GM18505 (cell line): ENCODE results near the gene MRPL51.
"Not testable (repeated sequence)": the region's sequence is repeated elsewhere in the genome, so short reads cannot be mapped to it uniquely, and the experiment has no call there.

ENCODE experiments used
- ATAC-seq: cut with Tn5 transposase; IDR thresholded peaks from one replicate; pipeline ENCODE4 v1.9.1; 2021; ENCODE audit not compliant: unreplicated experiment
- POLR2A ChIP-seq: IDR thresholded peaks from 4 replicates; pipeline ENCODE4 v1.6.1; 2011; ENCODE audit warnings: borderline replicate concordance; ENCODE audit not compliant: insufficient read depth, insufficient read length; ENCODE audit errors: extremely low read depth

The MRPL51 gene

DNA sequence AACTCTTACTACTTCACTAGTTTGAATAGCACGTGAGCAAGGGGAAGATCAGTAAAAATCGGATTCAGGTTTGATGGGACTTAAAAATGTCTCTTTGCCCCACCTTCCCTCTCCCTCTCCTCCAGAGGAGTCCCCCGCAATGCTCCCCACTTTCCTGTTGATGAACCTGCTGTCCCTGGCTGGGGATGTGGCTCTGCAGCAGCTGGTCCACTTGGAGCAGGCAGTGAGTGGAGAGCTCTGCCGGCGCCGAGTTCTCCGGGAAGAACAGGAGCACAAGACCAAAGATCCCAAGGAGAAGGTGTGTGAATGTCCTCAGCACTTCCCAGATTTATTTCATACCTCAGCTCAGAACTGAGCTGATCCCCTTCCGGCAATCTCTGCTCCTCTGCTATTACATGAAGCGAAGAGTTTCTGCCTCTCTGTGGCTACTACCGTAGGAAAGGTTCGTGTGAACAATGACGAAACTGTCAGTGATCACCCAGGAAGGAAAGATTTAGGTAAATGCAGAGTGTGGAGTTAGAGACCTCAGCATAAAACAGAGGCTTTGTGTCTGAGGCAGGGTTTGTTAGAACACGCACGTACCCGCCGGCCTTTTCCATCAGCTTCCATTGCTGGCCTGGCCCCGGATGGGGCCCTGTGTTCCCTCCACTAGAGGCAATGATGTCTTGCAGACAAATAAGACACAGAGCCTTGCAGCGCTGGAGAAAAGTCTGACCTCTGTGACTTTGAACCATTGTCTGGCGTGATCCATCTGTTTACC, 33.9 kb upstream of the MRPL51 start:
- ATAC-seq: no peak
- no peak for TF ChIP-seq POLR2A

DNA sequence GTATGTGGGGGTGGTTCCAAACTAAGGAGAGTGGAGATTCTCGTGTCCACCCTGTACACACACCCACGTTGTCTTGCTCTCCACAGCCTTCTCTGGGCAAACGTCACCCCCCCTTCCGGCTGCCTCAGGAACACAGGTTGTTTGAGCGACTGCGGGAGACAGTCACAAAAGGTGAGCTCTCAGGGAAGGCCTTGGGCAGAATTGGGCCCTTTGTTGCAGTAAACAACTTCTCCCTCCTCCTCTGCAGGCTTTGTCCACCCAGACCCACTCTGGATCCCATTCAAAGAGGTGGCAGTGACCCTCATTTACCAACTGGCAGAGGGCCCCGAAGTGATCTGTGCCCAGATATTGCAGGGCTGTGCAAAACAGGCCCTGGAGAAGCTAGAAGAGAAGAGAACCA, 33.1 kb upstream of the MRPL51 start:
- ATAC-seq: no peak
- no peak for TF ChIP-seq POLR2A

DNA sequence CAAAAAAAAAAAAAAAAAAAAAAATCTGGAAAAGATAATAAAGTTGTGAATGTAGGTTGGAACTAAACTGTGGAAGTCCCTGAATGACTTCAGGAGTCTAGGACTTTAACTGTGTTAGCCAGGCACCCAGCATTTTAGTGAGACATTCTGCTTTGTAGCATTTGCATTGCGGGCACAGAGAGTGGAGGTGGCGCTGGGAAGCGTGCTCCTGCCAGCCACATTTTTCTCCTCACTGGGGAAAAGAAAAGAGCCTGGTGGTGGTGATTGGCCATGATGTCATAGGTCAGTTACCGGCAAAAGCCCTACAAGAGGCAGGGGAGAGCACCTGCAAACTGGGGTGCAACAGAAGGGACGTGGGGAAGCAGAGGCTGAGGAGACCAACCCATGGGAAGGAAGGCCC, 31.6 kb upstream of the MRPL51 start:
- ATAC-seq: no peak
- no peak for TF ChIP-seq POLR2A

DNA sequence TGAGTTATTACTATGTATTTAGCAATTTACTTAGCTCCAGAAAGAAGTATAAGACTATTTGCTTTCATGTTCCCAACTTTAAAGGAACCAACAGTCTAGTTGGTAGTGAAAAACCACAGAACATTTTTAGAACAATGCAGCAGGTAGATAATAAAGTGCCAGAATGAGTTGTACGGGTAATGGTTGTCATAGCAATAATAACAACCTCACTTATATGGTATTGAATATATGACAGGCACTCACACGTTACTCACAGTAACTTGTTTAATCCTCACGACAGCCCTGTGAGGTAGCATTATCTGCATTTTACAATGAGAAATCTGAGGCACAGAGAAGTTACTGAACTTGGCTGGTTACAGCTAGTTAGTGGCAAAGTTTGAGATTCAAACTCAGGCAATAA, 30.6 kb upstream of the MRPL51 start:
- ATAC-seq: no peak

DNA sequence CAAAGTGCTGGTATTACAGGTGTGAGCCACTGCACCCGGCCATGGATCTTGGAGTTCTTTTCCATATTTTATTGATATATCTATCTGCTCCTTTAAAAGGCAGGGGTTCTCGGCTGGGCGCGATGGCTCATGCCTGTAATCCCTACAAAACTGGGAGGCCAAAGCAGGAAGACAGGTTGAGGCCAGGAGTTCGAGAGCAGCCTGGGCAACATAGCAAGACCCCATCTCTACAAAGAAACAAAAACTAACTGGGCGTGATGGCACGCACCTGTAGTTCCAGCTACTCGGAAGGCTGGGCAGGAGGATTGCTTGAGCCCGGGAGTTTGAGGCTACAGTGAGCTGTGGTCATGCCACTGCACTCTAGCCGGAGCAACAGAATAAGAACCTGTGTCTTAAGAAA, 29.1 kb upstream of the MRPL51 start:
- no peak for TF ChIP-seq POLR2A
- ATAC-seq: no peak

More for the DNA sequence above, 30.6 kb upstream of the MRPL51 start:
- TF ChIP-seq POLR2A: no peak

DNA sequence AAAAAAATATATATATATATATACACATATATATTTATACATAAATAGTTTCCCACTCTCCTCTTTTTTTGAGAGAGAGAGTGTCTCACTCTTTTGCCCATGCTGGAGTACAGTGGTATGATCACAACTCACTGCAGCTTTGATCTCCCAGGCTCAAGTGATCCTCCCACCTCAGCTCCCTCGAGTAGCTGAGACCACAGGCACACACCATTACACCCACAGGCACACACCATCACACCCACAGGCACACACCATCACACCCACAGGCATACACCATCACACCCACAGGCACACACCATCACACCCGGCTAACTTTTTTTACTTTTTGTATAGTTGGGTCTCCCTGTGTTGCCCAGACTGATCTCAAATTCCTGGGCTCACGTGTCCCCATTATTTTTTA, 27.1 kb upstream of the MRPL51 start:
- no peak for TF ChIP-seq POLR2A
- ATAC-seq: no peak

DNA sequence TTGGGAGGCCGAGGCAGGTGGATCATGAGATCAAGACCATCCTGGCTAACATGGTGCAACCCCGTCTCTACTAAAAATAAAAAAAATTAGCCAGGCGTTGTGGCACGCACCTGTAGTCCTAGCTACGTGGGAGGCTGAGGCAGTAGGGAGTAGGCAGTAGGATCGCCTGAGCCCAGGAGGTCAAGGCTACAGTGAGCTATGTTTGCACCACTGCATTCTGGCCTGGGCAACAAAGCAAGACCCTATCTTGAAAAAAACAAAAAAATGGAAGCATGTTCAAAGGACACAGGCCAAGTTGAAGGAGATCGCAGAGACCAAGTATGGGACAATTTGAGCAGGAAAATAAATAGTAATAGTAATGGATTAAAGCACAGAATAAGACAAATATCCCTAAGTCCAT, 15.0 kb upstream of the MRPL51 start:
- TF ChIP-seq POLR2A: no peak
- ATAC-seq: no peak

DNA sequence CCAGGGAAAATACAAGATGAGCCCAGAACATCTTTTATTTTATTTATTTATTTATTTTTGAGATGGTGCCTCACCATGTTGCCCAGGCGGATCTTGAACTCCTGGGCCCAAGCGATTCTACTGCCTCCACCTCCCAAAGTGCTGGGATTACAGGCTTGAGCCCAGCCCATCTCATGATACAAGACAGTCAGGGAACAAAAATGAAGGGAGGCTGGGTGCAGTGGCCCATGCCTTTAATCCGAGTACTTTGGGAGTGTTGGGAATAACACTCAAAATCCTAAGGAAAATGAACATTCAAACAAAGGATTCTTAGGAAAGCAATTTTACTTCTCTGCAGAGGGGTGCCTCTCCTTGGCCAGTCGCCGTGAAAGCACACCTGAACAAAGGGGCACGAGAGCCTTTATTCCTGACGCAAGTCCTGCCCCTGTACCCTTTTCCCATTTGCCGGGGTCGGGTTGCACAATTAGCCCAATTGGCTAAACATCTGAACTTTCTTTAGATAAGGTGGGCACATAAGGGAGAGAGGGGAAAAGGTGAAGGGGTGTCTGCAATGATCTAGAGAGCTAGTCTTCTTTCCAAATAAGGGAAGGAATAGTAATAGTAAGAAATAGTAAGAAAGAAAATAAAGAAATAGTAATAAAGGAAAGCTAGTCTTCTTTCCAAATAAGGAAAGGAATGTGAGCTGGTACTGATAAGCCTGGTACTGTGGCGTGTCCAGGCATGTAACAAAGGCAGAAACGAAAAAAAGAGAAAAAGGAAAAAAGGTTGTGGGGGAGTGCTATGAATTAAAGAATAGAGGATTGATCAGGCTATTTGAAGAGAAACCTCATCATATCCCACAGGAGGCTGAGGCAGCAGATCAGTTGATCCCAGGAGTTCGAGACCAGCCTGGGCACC, 14.3 kb upstream of the MRPL51 start:
- ATAC-seq: no peak
- TF ChIP-seq POLR2A: no peak

DNA sequence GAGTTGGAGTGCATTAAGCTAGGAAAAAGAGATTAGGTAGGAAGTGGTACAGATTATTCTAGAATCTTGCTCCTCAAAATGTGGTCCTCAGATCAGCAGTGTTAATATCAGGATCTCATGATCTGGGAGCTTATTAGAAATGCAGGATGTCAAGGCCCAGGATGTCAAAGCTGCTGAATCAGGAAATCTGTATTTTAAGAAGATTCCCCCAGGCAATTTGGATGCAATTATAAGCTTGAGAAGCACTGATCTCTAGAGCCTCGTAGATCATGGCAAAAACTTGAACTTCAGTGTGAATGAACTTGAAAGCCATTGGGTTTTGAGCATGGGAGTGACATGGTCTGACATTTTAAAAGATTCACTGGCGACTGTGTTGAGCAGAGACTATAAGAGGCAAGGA, 7.4 kb upstream of the MRPL51 start:
- no peak for ATAC-seq
- TF ChIP-seq POLR2A: no peak

DNA sequence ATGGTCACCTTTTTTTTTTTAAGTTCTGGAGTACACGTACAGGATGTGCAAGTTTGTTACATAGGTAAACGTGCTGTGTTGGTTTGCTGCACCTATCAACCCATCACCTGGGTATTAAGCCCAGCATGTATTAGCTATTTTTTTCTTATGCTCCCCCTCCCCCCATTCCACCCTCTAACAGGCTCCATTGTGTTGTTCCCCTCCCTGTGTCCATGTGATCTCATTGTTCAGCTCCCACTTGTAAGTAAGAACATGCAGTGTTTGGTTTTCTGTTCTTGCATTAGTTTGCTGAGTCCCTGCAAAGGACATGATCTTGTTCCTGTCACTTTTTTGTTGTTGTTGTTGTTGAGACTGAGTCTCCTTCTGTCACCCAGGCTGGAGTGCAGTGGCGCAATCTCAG, 4.2 kb upstream of the MRPL51 start:
- ATAC-seq: not testable (repeated sequence)

DNA sequence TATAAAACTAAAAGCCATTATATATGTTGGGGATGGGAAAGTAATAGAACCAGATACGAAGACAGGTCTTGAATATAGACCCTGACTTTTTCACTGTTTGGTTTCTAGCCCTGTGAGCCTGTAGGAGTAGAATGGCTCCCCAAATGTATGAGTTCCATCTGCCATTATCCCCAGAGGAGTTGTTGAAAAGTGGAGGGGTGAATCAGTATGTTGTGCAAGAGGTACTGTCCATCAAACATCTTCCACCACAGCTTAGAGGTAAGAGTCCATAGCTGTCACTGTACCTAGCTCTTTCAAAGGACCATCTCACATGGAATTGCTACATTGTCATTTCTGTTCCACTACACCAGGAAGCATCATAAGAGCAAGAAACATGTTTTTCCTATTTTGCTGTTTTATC, 1.9 kb upstream of the MRPL51 start:
- no peak for TF ChIP-seq POLR2A
- no peak for ATAC-seq

DNA sequence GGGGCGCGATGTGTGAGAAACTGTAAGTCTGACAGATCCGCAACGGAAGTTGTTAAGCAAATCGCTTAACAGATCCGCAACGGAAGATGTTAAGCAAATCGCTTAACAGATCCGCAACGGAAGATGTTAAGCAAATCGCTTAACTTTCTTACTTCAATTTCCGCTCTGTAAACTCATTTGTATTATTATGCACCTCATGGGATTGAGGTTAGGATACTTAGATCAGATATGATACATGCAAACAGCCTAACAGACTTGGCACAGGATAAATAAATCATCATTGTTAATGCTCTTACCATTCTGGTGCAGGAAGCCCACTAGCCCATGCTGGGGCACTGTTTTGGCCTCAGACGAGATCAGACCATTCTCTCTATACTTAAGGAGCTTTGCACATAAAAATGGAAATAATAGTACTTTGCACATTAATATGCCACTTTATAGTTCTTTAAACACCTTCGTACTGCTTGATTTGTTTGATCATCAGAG, 1.2 kb upstream of the MRPL51 start:
- TF ChIP-seq POLR2A: no peak
- no peak for ATAC-seq

DNA sequence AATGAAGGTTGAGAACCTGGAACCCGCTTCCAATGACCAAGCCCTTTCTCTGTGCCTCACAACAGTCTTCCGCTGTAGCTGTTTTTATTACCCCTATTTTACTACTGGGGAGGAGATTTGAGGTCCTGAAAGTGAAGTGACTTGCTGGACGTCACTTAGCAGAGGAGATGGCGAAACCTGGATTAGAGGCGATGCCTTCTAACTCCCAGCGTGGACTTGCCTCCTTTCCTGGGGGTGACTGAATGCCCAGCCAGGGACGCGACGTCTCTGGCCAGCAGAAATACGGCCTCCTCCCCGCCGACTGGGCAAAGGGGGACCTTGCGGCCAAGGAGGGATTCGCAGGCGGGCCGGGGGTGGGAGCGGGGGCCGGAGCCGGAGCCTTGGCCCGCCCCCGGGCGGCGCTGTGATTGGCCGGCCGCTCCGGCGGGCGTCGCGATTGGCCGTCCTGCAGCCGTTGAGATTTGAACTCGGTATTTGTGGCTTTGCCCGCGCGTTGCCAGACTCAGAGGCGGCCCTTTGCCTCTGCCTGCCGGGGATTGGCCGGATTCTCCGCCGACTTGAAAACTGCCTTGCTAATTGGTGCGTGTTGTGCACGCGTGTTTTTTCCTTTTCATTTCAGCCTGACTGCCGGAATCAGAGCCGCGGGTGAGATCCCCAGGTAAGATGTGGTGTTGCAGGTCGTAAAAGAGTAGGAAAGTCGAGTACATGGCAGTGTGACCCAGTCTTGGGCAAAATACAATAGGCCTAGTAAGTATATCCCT, 615 bp upstream of the MRPL51 start, which contains the start of gene NCAPD2:
TSS of gene NCAPD2 (plus strand) at position 606 of the 761 bp plus-strand sequence. CDS start 997 bp downstream, outside the sequence.
- peak; percentile 72 for TF ChIP-seq POLR2A
- peak; percentile 81 for ATAC-seq

DNA sequence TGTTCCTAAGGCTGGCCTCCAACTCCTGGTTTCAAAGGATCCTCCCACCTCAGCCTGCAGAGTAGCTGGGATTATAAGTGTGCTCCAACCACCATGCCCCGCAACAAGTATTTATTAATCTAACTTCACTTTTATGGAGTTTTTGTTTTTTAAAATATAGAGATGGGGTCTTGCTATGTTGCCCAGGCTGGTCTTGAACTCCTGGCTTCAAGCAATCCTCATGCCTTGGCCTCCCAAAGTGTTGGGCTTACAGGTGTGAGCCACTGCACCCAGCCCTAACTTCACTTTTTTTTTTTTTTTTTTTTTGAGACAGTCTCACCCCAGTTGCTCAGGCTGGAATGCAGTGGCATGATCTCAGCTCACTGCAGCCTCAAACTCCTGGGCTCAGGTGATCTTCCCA, 2.4 kb downstream of the MRPL51 start:
- not testable (repeated sequence) for ATAC-seq
